HepG2 (cell line): Measurements from ENCODE around the gene TNFAIP1. TPM values are rescaled to one million over a fixed set of nuclear protein-coding genes. Genes with fewer than 3 reads are reported as not detected.

Source experiments
- HNF4G ChIP-seq, 2 experiments: sonication (generic) in 1 of 2; formaldehyde crosslinking in 1 of 2; IDR thresholded peaks; 2 replicates each; pipeline versions ENCODE4 v1.4.0 to v1.6.1; 2011 to 2020; ENCODE audit warnings: borderline replicate concordance in 2 of 2, low read depth in 2 of 2, mild to moderate bottlenecking in 2 of 2, low read length in 1 of 2, missing genetic modification reagents in 1 of 2, moderate library complexity in 1 of 2
- KLF11 ChIP-seq: IDR thresholded peaks from 2 replicates; pipeline ENCODE4 v1.6.1; 2016; ENCODE audit warnings: missing compliant biosample characterization
- MAZ ChIP-seq, 2 experiments: sonication (generic) in 1 of 2; formaldehyde crosslinking in 1 of 2; IDR thresholded peaks; 2 replicates each; pipeline versions ENCODE4 v1.5.0 to v1.6.1; 2012 to 2020; ENCODE audit warnings: low read depth in 2 of 2, mild to moderate bottlenecking in 2 of 2, borderline replicate concordance in 1 of 2, improper control_type of control experiment in 1 of 2, low read length in 1 of 2, missing genetic modification reagents in 1 of 2, moderate library complexity in 1 of 2
- MED1 ChIP-seq: sonication (generic); formaldehyde crosslinking; IDR thresholded peaks from 2 replicates; pipeline ENCODE4 v1.4.0; 2020; ENCODE audit warnings: missing genetic modification reagents
- MLLT10 ChIP-seq: sonication (generic); formaldehyde crosslinking; IDR thresholded peaks from 2 replicates; pipeline ENCODE4 v1.4.0; 2020; ENCODE audit warnings: missing genetic modification reagents
- MXD4 ChIP-seq: IDR thresholded peaks from 2 replicates; pipeline ENCODE4 v1.6.1; 2016; ENCODE audit warnings: mild to moderate bottlenecking, missing biosample characterization, missing genetic modification reagents
- NFE2L1 ChIP-seq: sonication (generic); formaldehyde crosslinking; IDR thresholded peaks from 2 replicates; pipeline ENCODE4 v1.4.0; 2020; ENCODE audit warnings: missing genetic modification reagents, mild to moderate bottlenecking, borderline replicate concordance
- NFYC ChIP-seq: IDR thresholded peaks from 2 replicates; pipeline ENCODE4 v1.6.1; 2016; ENCODE audit warnings: missing genetic modification reagents, missing compliant biosample characterization
- POGZ ChIP-seq: sonication (generic); formaldehyde crosslinking; IDR thresholded peaks from 2 replicates; pipeline ENCODE4 v1.4.0; 2020; ENCODE audit warnings: mild to moderate bottlenecking, missing genetic modification reagents
- RXRB ChIP-seq: IDR thresholded peaks from 2 replicates; pipeline ENCODE4 v1.6.1; 2016; ENCODE audit warnings: borderline replicate concordance, missing genetic modification reagents, missing compliant biosample characterization
- SIN3B ChIP-seq: fragments of 150-350 bp; IDR thresholded peaks from 2 replicates; pipeline ENCODE4 v1.6.1; 2014; ENCODE audit warnings: low read length
- SOX5 ChIP-seq: IDR thresholded peaks from 2 replicates; pipeline ENCODE4 v1.6.1; 2016; ENCODE audit warnings: borderline replicate concordance
- TERF1 ChIP-seq: sonication (generic); formaldehyde crosslinking; IDR thresholded peaks from 2 replicates; pipeline ENCODE4 v1.8.0; 2022; ENCODE audit warnings: mild to moderate bottlenecking, missing genetic modification reagents, moderate library complexity
- THAP7 ChIP-seq: sonication (generic); formaldehyde crosslinking; IDR thresholded peaks from 2 replicates; pipeline ENCODE4 v1.8.1; 2023; ENCODE audit warnings: mild to moderate bottlenecking, missing genetic modification reagents
- ZBTB2 ChIP-seq: sonication (generic); formaldehyde crosslinking; IDR thresholded peaks from 2 replicates; pipeline ENCODE4 v1.8.0; 2022; ENCODE audit warnings: low read depth, missing genetic modification reagents
- ZFP36L1 ChIP-seq: sonication (generic); formaldehyde crosslinking; IDR thresholded peaks from 2 replicates; pipeline ENCODE4 v1.8.0; 2022; ENCODE audit warnings: mild to moderate bottlenecking, missing genetic modification reagents, moderate library complexity
- ZNF101 ChIP-seq: sonication (generic); formaldehyde crosslinking; IDR thresholded peaks from 2 replicates; pipeline ENCODE4 v1.4.0; 2020; ENCODE audit warnings: mild to moderate bottlenecking, low read depth, missing genetic modification reagents, borderline replicate concordance
- ZNF253 ChIP-seq: sonication (generic); formaldehyde crosslinking; IDR thresholded peaks from 2 replicates; pipeline ENCODE4 v1.8.0; 2022; ENCODE audit warnings: mild to moderate bottlenecking, missing genetic modification reagents, borderline replicate concordance
- ZNF280B ChIP-seq: sonication (generic); formaldehyde crosslinking; IDR thresholded peaks from 2 replicates; pipeline ENCODE4 v1.5.0; 2020; ENCODE audit warnings: missing genetic modification reagents, mild to moderate bottlenecking, borderline replicate concordance
- ZNF282 ChIP-seq: fragments of 450-650 bp; IDR thresholded peaks from 2 replicates; pipeline ENCODE4 v1.6.1; 2018; ENCODE audit not compliant: partially characterized antibody
- ZNF331 ChIP-seq: sonication (generic); formaldehyde crosslinking; IDR thresholded peaks from 2 replicates; pipeline ENCODE4 v1.4.0; 2020; ENCODE audit warnings: missing genetic modification reagents
- ZNF496 ChIP-seq: sonication (generic); formaldehyde crosslinking; IDR thresholded peaks from 2 replicates; pipeline ENCODE4 v1.8.1; 2023; ENCODE audit warnings: mild to moderate bottlenecking, moderate library complexity, missing genetic modification reagents; ENCODE audit not compliant: insufficient replicate concordance
- ZNF557 ChIP-seq: sonication (generic); formaldehyde crosslinking; IDR thresholded peaks from 2 replicates; pipeline ENCODE4 v1.4.0; 2020; ENCODE audit warnings: missing genetic modification reagents
- ZSCAN30 ChIP-seq: sonication (generic); formaldehyde crosslinking; IDR thresholded peaks from 2 replicates; pipeline ENCODE4 v1.5.0; 2020; ENCODE audit warnings: mild to moderate bottlenecking, missing genetic modification reagents
- polyA plus RNA-seq, 8 experiments: library from polyadenylated mRNA; depleted of rRNA in 3 of 8; stranded (reverse) in 7 of 8; unstranded in 1 of 8; fragments of >200 nt; fragmentation: Illumina TruSeq in 4 of 8; extraction: Trizol in 4 of 8; gene quantifications; 2 replicates each; pipeline versions ENCODE4 v1.2.1 to v1.2.3, GENCODE V29; 2011 to 2016; ENCODE audit warnings: low read depth in 4 of 8, missing spikeins in 1 of 8, mixed read lengths in 1 of 8; ENCODE audit not compliant: insufficient read depth in 1 of 8
- total RNA-seq, 5 experiments: library from RNA; depleted of rRNA; stranded (reverse); fragments of >200 nt; fragmentation: Illumina TruSeq; extraction: Trizol; gene quantifications; 2 replicates each; pipeline ENCODE4 v1.2.3, GENCODE V29; 2016; ENCODE audit warnings: low read depth in 1 of 5

The TNFAIP1 gene
- total and polyA plus RNA-seq, 2 of the 13 experiments (the other 11 are each of a cell fraction or from before 2014, with no cell fraction given) = 17.5 to 40.6 TPM

GRCh38 chr17:28318759-28319597 lies 16.6 kb upstream of the TNFAIP1 start, which contains the start of gene TMEM97 (continued):
- TF ChIP-seq ZNF280B (CRISPR knock-in tag) (peak; percentile 51; the same call in 1 of the 2 replicates), MED1 (peak; percentile 72), HNF4G (IDR thresholded peaks at IDR 0.05; ENCODE audit: borderline replicate concordance, low read depth, low read length) (no peak), HNF4G (CRISPR knock-in tag; IDR thresholded peaks at IDR 0.05; ENCODE audit: borderline replicate concordance, low read depth) (no peak), ZNF101 (CRISPR knock-in tag) (no peak), POGZ (CRISPR knock-in tag) (no peak), ZNF282 (no peak), SOX5 (CRISPR knock-in tag) (0 out of 2 replicates have a peak, but pooled peaks have one; percentile 13), MLLT10 (CRISPR knock-in tag) (no peak), SIN3B (no peak), TERF1 (peak; percentile 78), RXRB (CRISPR knock-in tag) (0 out of 2 replicates have a peak, but pooled peaks have one; percentile 9), MXD4 (peak; percentile 95), MAZ (IDR thresholded peaks at IDR 0.05; ENCODE audit: borderline replicate concordance, low read depth, low read length) (peak; percentile 58; the same call in 1 of the 2 replicates), MAZ (CRISPR knock-in tag; IDR thresholded peaks at IDR 0.05; ENCODE audit: low read depth) (peak; percentile 51; the same call in 1 of the 2 replicates), KLF11 (CRISPR knock-in tag) (0 out of 2 replicates have a peak, but pooled peaks have one; percentile 49), NFYC (peak; percentile 96), ZFP36L1 (CRISPR knock-in tag) (peak; percentile 92), ZNF331 (CRISPR knock-in tag) (no peak), ZNF557 (no peak; the same call in 1 of the 2 replicates), ZSCAN30 (CRISPR knock-in tag) (0 out of 2 replicates have a peak, but pooled peaks have one; percentile 28), ZNF253 (CRISPR knock-in tag) (peak; percentile 84), NFE2L1 (CRISPR knock-in tag) (no peak; the same call in 1 of the 2 replicates), ZNF496 (CRISPR knock-in tag) (no peak), ZBTB2 (CRISPR knock-in tag) (no peak), THAP7 (CRISPR knock-in tag) (0 out of 2 replicates have a peak, but pooled peaks have one; percentile 20)
